ENCODE data around the gene RPGRIP1L. TPM values are rescaled to one million over a fixed set of nuclear protein-coding genes. Genes with fewer than 3 reads are reported as not detected.

The RPGRIP1L gene
- total RNA-seq, 4 donors from 2014 or later, result 0.53 to 0.75 (median 0.68) TPM

GRCh38 chr16:53662072-53662471 lies 41.6 kb downstream of the RPGRIP1L start:
- TF ChIP-seq POLR2A (IDR thresholded peaks at IDR 0.05) (no peak), CTCF (IDR thresholded peaks at IDR 0.05 in 4 of 5, conservative IDR thresholded peaks at IDR 0.05 in 1 of 5) (no peak)
- Histone ChIP-seq H3K36me3 (no peaks in the 10 kb centered on the region), H3K9me3 (no peaks in the 10 kb centered on the region), H3K27ac (no peak overlapping the region), H3K27me3 (no peaks in the 10 kb centered on the region), H3K4me1 (no peaks in the 10 kb centered on the region), H3K4me3 (no peak overlapping the region)
- intact Hi-C loops (cut with DNase I; ENCODE audit: low total_unique reads) (no loop called here), in situ Hi-C loops (cut with MboI; ENCODE audit: low sequenced_read_pairs in 4 of 4) (no loop called here)
- no peak for ATAC-seq
- DNase-seq, result no peak

GRCh38 chr16:53654946-53655345 lies 48.7 kb downstream of the RPGRIP1L start:
- H3K27me3 ChIP-seq, result no peaks in the 10 kb centered on the region
- H3K27ac ChIP-seq, result no peak overlapping the region
- in situ Hi-C loops (cut with MboI; ENCODE audit: low sequenced_read_pairs in 4 of 4), result no loop called here
- TF ChIP-seq CTCF (IDR thresholded peaks at IDR 0.05 in 4 of 5, conservative IDR thresholded peaks at IDR 0.05 in 1 of 5), result no peak
- no peak for TF ChIP-seq POLR2A (IDR thresholded peaks at IDR 0.05)
- no peaks in the 10 kb centered on the region for H3K4me1 ChIP-seq
- no peak for DNase-seq
- no peak overlapping the region for H3K4me3 ChIP-seq
- H3K9me3 ChIP-seq, result no peaks in the 10 kb centered on the region
- intact Hi-C loops (cut with DNase I; ENCODE audit: low total_unique reads), result no loop called here
- no peak for ATAC-seq
- H3K36me3 ChIP-seq, result peaks cover 0 to 8% of the 10 kb centered on the region in 2 donors

- intact Hi-C loops (cut with DNase I; ENCODE audit: low total_unique reads) (no loop called here), in situ Hi-C loops (cut with MboI; ENCODE audit: low sequenced_read_pairs in 4 of 4) (no loop called here)
- Histone ChIP-seq H3K4me3 (no peak overlapping the region), H3K9me3 (no peaks in the 10 kb centered on the region), H3K27me3 (no peaks in the 10 kb centered on the region), H3K4me1 (no peaks in the 10 kb centered on the region), H3K27ac (no peak overlapping the region), H3K36me3 (peaks cover 0 to 8% of the 10 kb centered on the region in 2 donors)
- DNase-seq (no peak), ATAC-seq (no peak)
- TF ChIP-seq CTCF (IDR thresholded peaks at IDR 0.05 in 4 of 5, conservative IDR thresholded peaks at IDR 0.05 in 1 of 5) (no peak), POLR2A (IDR thresholded peaks at IDR 0.05) (no peak)
Observed at GRCh38 chr16:53651357-53651756, 52.3 kb downstream of the RPGRIP1L start.

GRCh38 chr16:53646506-53646905 lies 57.2 kb downstream of the RPGRIP1L start:
- intact Hi-C loops (cut with DNase I; ENCODE audit: low total_unique reads) (no loop called here), in situ Hi-C loops (cut with MboI; ENCODE audit: low sequenced_read_pairs in 4 of 4) (no loop called here)
- DNase-seq (no peak), ATAC-seq (no peak)
- H3K4me1 ChIP-seq, result no peaks in the 10 kb centered on the region
- TF ChIP-seq CTCF (IDR thresholded peaks at IDR 0.05 in 4 of 5, conservative IDR thresholded peaks at IDR 0.05 in 1 of 5), result no peak
- no peaks in the 10 kb centered on the region for H3K9me3 ChIP-seq
- no peak overlapping the region for H3K27ac ChIP-seq
- no peaks in the 10 kb centered on the region for H3K36me3 ChIP-seq
- H3K27me3 ChIP-seq, result no peaks in the 10 kb centered on the region
- H3K4me3 ChIP-seq, result no peak overlapping the region

GRCh38 chr16:53643474-53643873 lies 60.2 kb downstream of the RPGRIP1L start:
- Histone ChIP-seq H3K9me3 (no peaks in the 10 kb centered on the region), H3K27me3 (no peaks in the 10 kb centered on the region), H3K4me3 (no peak overlapping the region), H3K4me1 (no peaks in the 10 kb centered on the region), H3K27ac (no peak overlapping the region), H3K36me3 (no peaks in the 10 kb centered on the region)
- in situ Hi-C loops (cut with MboI; ENCODE audit: low sequenced_read_pairs in 4 of 4), result no loop called here
- ATAC-seq (no peak), DNase-seq (no peak)
- intact Hi-C loops (cut with DNase I; ENCODE audit: low total_unique reads), result no loop called here
- TF ChIP-seq CTCF (IDR thresholded peaks at IDR 0.05 in 4 of 5, conservative IDR thresholded peaks at IDR 0.05 in 1 of 5) (no peak), POLR2A (IDR thresholded peaks at IDR 0.05) (no peak)

Measured in gastrocnemius medialis (tissue), 4 donors.